HG03460 (cell line): Measurements from ENCODE around the gene PDE4C.

ENCODE experiments used
- ATAC-seq: cut with Tn5 transposase; IDR thresholded peaks from one replicate; pipeline ENCODE4 v1.9.1; 2021; ENCODE audit not compliant: unreplicated experiment

PDE4C gene

GRCh38 chr19:18225702-18226468 is at the start of gene PDE4C:
Gene PDE4C (minus strand): TSS chr19:18226438. CDS start chr19:18226415, 23 bp downstream.
- ATAC-seq: no peak

- no peak for ATAC-seq
These were observed 48.6 kb upstream of the PDE4C start for GRCh38 chr19:18274781-18275356.

- ATAC-seq: no peak
These were observed 48.1 kb upstream of the PDE4C start, which contains the start of gene IQCN for GRCh38 chr19:18274219-18274780. Gene IQCN (minus strand): TSS chr19:18274452. CDS start chr19:18269478, 4,974 bp downstream.

- no peak for ATAC-seq
These were observed 47.5 kb upstream of the PDE4C start for GRCh38 chr19:18273561-18274218.

GRCh38 chr19:18271433-18271841 is 45.2 kb upstream of the PDE4C start:
- ATAC-seq: no peak

- ATAC-seq: no peak
These were observed 44.1 kb upstream of the PDE4C start for GRCh38 chr19:18270326-18270725.

- ATAC-seq: no peak
These were observed 43.0 kb upstream of the PDE4C start for GRCh38 chr19:18269070-18269723.

GRCh38 chr19:18266771-18267686 is 40.8 kb upstream of the PDE4C start:
- no peak for ATAC-seq

- no peak for ATAC-seq
These were observed 39.3 kb upstream of the PDE4C start for GRCh38 chr19:18265582-18265981.

- ATAC-seq: no peak
These were observed 38.8 kb upstream of the PDE4C start for GRCh38 chr19:18264971-18265540.

- no peak for ATAC-seq
These were observed 38.1 kb upstream of the PDE4C start for GRCh38 chr19:18264137-18264854.

GRCh38 chr19:18263324-18264136 is 37.3 kb upstream of the PDE4C start:
- ATAC-seq: no peak

- ATAC-seq: no peak
These were observed 36.7 kb upstream of the PDE4C start for GRCh38 chr19:18262917-18263316.

- no peak for ATAC-seq
These were observed 35.9 kb upstream of the PDE4C start for GRCh38 chr19:18262144-18262543.

GRCh38 chr19:18261474-18261873 is 35.2 kb upstream of the PDE4C start:
- no peak for ATAC-seq

GRCh38 chr19:18259893-18260292 is 33.7 kb upstream of the PDE4C start:
- no peak for ATAC-seq

- no peak for ATAC-seq
These were observed 31.5 kb upstream of the PDE4C start for GRCh38 chr19:18257503-18258470.
